HG03460 (cell line): ENCODE results near the gene PXMP4.
A peak's percentile ranks its signal among the peaks of the same experiment; 100 is the strongest.
"Not testable (repeated sequence)": the region's sequence is repeated elsewhere in the genome, so short reads cannot be mapped to it uniquely, and the experiment has no call there.

Source experiments
- ATAC-seq: cut with Tn5 transposase; IDR thresholded peaks from one replicate; pipeline ENCODE4 v1.9.1; 2021; ENCODE audit not compliant: unreplicated experiment

The PXMP4 gene, protein sequence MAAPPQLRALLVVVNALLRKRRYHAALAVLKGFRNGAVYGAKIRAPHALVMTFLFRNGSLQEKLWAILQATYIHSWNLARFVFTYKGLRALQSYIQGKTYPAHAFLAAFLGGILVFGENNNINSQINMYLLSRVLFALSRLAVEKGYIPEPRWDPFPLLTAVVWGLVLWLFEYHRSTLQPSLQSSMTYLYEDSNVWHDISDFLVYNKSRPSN

DNA sequence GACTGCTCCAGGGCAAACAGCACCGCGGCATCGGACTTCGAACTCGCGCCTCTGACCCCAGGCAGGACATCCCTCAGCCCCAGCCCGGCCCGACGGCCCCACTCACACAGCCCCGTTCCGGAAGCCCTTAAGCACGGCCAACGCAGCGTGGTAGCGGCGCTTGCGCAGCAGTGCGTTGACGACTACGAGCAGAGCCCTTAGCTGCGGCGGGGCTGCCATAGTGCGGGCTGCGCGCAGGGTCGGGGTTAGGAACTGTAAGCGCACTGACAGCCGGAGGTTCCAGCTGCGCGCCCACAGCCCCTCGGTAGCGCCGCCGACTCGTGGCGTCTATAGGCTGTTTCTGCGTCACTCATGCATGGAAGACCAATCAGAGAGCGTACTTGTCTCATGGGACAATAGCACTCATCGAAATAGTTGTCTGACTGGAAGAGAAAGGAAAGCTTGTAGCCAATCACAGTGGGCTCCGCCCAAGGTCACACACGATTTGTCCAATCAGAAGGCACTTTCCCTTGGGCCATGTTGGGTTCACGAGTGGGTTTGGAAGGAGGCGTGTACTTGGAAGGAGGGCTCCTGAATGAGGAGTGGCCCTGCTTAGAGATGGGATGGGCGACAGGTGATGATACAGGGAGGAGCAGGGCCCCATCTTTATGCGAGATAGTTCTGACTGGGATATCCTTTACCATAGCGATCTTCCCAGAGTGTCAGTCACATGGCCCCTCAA lies at the start of gene PXMP4:
Gene PXMP4 (minus strand): TSS at position 322 of the 721 bp plus-strand sequence. CDS start 103 bp downstream, at position 219.
- peak; percentile 95 for ATAC-seq

GRCh38 chr20:33769043-33769442 lies 48.9 kb upstream of the PXMP4 start:
- no peak for ATAC-seq

GRCh38 chr20:33767777-33768138 lies 47.6 kb upstream of the PXMP4 start:
- ATAC-seq = no peak

DNA sequence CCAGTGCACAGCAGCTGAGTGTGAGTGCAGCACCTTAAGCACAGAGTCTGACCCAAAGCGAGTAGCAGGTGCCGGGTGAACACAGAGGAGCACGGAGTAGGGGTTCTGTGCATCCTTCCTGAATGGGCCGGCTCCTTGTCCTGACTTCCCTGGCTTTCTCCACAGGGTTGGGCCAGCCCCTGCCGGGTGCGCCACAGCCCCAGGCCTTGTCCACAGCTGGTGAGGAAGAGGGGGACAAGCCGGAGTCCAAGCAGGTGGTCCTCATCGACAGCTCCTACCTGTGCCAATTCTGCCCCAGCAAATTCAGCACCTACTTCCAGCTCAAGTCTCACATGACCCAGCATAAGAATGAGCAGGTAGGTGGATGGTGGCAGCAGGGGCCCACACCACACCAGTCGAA lies 46.6 kb upstream of the PXMP4 start:
- no peak for ATAC-seq

DNA sequence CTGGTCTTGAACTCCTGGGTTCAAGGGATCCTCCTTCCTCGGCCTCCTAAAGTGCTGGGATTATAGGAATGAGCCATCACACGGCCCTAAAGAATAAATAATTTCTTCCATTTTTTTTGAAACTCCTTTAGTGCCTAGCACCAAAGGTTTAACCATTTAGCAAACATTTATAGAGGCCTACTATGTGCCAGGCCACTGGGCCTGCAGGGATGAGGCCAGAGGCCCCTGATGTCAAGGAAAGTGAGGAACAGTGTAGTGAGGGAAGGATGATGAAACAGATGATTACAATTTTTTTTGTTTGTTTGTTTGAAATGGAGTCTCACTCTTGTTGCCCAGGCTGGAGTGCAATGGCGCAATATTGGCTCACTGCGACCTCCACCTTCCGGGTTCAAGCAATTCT lies 45.5 kb upstream of the PXMP4 start:
- no peak for ATAC-seq

DNA sequence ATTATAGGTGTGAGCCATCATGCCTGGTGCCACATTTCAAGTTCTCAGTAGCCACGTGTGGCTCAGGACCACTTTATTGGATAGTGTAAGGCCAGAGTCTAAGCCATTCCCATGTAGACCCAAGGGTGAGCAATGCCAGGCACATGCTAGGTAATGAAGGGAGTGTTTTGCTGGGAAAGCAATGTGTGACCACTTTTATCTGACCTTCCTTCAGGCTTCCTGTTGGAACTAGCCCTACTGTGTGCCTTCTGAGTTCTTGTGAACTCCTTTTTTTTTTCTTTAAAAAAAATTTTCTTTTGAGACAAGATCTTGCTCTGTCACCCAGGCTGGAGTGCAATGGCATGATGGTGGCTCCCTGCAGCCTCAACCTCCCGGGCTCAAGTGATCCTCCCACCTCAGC lies 45.0 kb upstream of the PXMP4 start:
- no peak for ATAC-seq

GRCh38 chr20:33761698-33762250 lies 41.7 kb upstream of the PXMP4 start:
- no peak for ATAC-seq

GRCh38 chr20:33757458-33757857 lies 37.3 kb upstream of the PXMP4 start:
- ATAC-seq = no peak

GRCh38 chr20:33757046-33757445 lies 36.9 kb upstream of the PXMP4 start:
- no peak for ATAC-seq

DNA sequence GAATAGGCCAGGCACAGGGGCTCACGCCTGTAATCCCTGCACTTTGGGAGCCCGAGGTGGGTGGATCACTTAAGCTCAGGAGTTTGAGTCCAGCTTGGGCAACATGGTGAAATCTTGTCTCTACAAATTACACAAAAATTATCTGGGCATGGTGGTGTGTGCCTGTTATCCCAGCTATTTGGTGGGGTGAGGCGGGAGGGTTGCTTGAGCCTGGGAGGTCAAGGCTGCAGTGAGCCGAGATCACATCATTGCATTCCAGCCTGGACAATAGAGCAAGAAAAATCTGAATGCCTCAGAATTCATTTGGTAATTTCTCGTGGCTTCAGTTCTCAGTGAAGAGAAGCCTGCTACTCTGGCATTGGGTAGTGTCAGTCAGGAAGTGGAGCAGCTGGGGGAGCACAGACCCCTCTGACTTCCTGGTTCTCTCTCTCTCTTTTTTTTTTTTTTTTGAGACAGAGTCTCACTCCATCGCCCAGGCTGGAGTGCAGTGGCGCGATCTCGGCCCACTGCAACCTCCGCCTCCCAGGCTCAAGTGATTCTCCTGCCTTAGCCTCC lies 35.9 kb upstream of the PXMP4 start:
- not testable (repeated sequence) for ATAC-seq

DNA sequence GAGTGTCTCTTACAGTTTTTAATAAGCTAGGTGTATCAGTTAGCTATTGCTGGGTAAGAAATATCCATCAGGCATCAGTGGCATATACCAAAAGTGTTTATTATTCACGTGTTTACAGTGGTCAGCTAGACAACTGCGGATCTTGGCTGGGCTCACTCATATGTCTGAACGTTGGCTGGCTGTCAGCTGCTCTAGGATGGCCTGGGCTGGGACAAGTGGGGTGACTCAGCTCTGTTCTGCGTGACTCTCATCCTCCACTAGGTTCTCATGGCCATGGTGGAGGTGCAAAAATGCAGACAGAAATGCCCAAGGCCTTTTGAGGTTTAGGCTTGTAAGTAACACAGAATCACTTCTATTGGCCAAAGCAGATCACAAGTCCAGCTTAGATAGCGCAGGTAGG lies 33.7 kb upstream of the PXMP4 start:
- ATAC-seq = no peak

DNA sequence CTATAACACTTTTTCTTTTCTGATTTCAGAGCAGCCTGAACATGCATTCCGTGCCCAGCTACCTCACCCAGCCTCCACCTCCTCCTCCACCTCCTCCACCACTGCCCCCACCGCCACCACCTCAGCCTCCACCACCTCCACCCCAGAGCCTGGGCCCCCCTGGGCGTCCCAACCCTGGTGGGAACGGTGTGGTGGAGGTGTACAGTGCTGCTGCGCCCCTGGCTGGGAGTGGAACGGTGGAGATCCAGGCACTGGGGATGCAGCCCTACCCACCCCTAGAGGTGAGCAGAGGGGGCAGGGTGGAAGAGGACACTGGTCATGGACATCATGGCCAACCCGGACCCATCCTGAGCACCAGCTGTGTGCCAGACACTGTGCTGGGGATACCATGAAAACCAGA lies 33.0 kb upstream of the PXMP4 start:
- ATAC-seq = no peak

DNA sequence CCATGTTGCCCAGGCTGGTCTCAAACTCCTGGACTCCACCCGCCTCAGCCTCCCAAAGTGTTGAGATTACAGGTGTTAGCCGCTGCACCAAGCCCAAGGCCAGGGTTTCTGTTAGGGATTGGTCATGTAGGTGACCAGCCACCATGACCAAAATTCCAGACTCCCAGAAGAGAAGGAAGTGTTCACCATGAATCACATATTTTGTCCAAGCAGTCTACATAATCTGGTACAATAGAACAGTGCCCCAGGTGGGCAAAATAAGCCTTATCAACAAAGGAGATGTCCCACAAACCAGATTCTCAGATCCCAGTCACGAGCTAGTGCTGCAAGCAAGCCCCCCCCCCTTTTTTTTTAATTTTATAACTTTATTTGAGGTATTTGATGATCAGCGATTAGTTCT lies 31.7 kb upstream of the PXMP4 start:
- no peak for ATAC-seq

DNA sequence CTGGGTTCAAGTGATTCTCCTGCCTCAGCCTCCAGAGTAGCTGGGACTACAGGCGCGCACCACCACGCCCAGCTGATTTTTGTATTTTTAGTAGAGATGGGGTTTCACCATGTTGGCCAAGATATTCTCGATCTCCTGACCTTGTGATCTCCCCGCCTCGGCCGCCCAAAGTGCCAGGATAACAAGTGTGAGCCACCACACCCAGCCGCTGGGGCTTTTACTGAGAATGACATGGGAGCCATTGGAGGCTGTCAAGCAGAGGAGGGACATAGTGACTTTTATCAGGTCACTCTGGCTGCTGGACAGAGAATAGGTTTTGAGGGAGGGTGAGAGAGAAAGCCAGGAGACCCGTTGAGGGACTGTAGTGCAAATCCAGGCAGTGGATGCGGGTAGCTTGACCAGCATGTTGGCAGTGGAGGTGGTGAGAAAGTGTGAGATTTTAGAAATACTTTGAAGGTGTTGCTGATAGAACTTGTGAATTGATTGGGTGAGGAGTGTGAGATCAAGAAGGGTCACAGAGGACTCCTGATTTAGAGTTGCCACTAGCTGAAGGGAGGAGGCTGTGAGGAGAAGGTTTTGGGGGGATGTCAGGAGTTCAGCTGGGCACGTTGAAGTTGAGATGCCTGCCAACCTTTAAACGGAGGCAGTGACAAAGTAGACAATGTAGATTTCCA lies 26.4 kb upstream of the PXMP4 start:
- ATAC-seq = no peak

- no peak for ATAC-seq
These were observed 24.8 kb upstream of the PXMP4 start for GRCh38 chr20:33744773-33745385.

- no peak for ATAC-seq
These were observed 24.1 kb upstream of the PXMP4 start for GRCh38 chr20:33744181-33744580.

GRCh38 chr20:33740189-33740588 lies 20.1 kb upstream of the PXMP4 start:
- no peak for ATAC-seq

- ATAC-seq = no peak
These were observed 19.4 kb upstream of the PXMP4 start for GRCh38 chr20:33739493-33739892.

- ATAC-seq = no peak
These were observed 16.9 kb upstream of the PXMP4 start for GRCh38 chr20:33736962-33737361.

DNA sequence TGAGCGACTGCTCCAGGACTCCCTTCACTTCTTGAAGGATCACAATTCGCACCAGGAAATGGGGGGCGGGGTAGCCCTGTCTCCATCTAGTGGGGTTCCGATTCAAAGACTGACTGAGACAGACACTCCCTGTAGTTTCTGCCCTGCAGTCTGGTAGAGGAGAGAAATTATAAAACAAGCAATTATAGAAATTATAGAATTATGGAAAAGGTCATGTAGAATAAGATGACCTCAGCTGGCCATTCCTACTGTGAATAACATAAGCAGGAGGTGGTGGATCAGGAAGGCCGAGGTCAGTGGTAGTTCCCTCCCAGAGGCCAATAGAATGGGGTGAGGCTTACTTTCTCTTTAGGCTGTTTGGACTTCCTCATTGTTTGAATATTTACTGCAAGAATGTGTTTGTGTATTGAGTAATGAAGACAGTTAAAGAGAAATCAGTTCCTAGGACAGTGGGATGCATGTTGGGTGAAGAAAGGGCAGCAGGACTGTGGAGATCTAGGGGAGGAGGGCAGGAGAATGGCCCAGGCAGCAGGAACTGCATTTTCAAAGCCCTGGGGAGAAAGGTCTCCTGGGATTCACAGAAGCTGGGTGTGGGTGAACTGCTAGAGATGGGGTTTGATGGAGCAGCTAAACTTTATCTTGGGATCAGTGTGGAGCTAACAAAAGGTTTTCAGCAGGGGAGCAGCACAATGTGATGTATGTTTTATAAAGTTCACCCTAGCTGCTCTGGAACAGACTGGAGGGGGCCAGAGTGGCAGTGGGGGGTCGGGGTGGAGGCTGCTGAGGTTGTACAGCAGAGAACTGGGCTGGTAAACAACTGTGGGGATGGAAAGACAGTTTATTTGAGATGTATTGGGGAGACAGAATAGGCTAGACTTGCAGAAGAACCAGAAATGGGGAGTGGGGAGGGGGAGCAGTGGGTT lies 13.8 kb upstream of the PXMP4 start:
- ATAC-seq = no peak
